CD4-positive, alpha-beta memory T cell (primary cell): Measurements from ENCODE around the gene JPH4. TPM values are rescaled to one million over a fixed set of nuclear protein-coding genes. Genes with fewer than 3 reads are reported as not detected.
A peak's percentile ranks its signal among the peaks of the same experiment; 100 is the strongest.

Experiments used
- CTCF ChIA-PET: fragments of 350-600 bp; sonication (Branson Sonifier 250); formaldehyde crosslinking; loops from one replicate; lab custom pipeline; 2021; ENCODE audit warnings: inconsistent platforms; ENCODE audit not compliant: partially characterized antibody; lab: Charles Lee
- POLR2A ChIA-PET: fragments of 350-600 bp; sonication (Branson Sonifier 250); formaldehyde crosslinking; loops from one replicate; lab custom pipeline; 2021; ENCODE audit not compliant: partially characterized antibody; lab: Charles Lee
- DNase-seq, 5 donors: peaks; one replicate each; pipeline versions ENCODE4 v3.0.0 to v3.0.0-alpha.2; 2020 to 2022; ENCODE audit warnings: mixed read lengths in 1 of 5
- H3K27ac ChIP-seq: one replicate; pipeline ENCODE4 v1.7.0; 2013; ENCODE audit warnings: low read depth, low read length
- H3K27me3 ChIP-seq: 2 replicates; pipeline ENCODE4 v1.7.0; 2013; ENCODE audit warnings: mild to moderate bottlenecking, low read length, moderate library complexity; ENCODE audit not compliant: insufficient read depth
- H3K36me3 ChIP-seq: 2 replicates; pipeline ENCODE4 v1.7.0; 2013; ENCODE audit warnings: mild to moderate bottlenecking, low read length, moderate library complexity; ENCODE audit not compliant: insufficient read depth
- H3K4me1 ChIP-seq: 2 replicates; pipeline ENCODE4 v1.7.0; 2013; ENCODE audit warnings: mild to moderate bottlenecking, low read length, moderate library complexity; ENCODE audit not compliant: insufficient read depth
- H3K4me3 ChIP-seq, 2 donors: one replicate each; pipeline ENCODE4 v1.7.0; 2013; ENCODE audit warnings: low read length in 2 of 2, mild to moderate bottlenecking in 1 of 2
- H3K9me3 ChIP-seq, 2 donors: one replicate each; pipeline ENCODE4 v1.7.0; 2013; ENCODE audit warnings: low read length in 2 of 2, control low read depth in 1 of 2; ENCODE audit not compliant: control insufficient read depth in 1 of 2
- H3K27ac Mint-ChIP-seq, 7 donors: one replicate each; pipeline ENCODE4 v1.8.0; 2020 to 2021; ENCODE audit warnings: mixed read lengths in 7 of 7, mild to moderate bottlenecking in 6 of 7, inconsistent platforms in 3 of 7, moderate library complexity in 3 of 7
- H3K27me3 Mint-ChIP-seq, 2 donors: one replicate each; pipeline ENCODE4 v1.8.0; 2020 to 2021; ENCODE audit warnings: mixed read lengths in 2 of 2
- H3K36me3 Mint-ChIP-seq, 2 donors: one replicate each; pipeline ENCODE4 v1.8.0; 2020 to 2021; ENCODE audit warnings: mixed read lengths in 2 of 2, inconsistent platforms in 1 of 2, mild to moderate bottlenecking in 1 of 2
- H3K4me1 Mint-ChIP-seq, 4 donors: one replicate each; pipeline ENCODE4 v1.8.0; 2020 to 2021; ENCODE audit warnings: mixed read lengths in 4 of 4, mild to moderate bottlenecking in 1 of 4
- H3K4me3 Mint-ChIP-seq, 8 donors: one replicate each; pipeline ENCODE4 v1.8.0; 2020 to 2021; ENCODE audit warnings: mixed read lengths in 8 of 8, mild to moderate bottlenecking in 7 of 8, moderate library complexity in 6 of 8, inconsistent platforms in 3 of 8
- H3K9me3 Mint-ChIP-seq, 8 donors: one replicate each; pipeline ENCODE4 v1.8.0; 2020 to 2021; ENCODE audit warnings: mixed read lengths in 8 of 8, mild to moderate bottlenecking in 5 of 8, inconsistent platforms in 3 of 8, moderate library complexity in 1 of 8
- intact Hi-C: fragments of 100-400 bp; cut with micrococcal nuclease; formaldehyde crosslinking; loops from one replicate; pipeline ENCODE4 v1.15.1; 2023
- polyA plus RNA-seq, 2 donors: library from polyadenylated mRNA; unstranded; fragments of 300-500 nt; fragmentation: Illumina TruSeq; gene quantifications; one replicate each; pipeline ENCODE4 v1.2.3, GENCODE V29; 2021
- total RNA-seq, 2 experiments: library from RNA; stranded (reverse); gene quantifications; one replicate each; pipeline ENCODE4 v1.2.3, GENCODE V29; 2021

The JPH4 gene
- total RNA-seq (not detected), polyA plus RNA-seq (under 1 TPM in 1 of 2 donors, not detected in 1; 0.08 TPM)

- Histone ChIP-seq H3K27me3 (peaks cover 14% of the 10 kb centered on the region), H3K36me3 (no peaks in the 10 kb centered on the region), H3K27ac (no peak within 1 kb of the TSS), H3K4me3 (no peak within 1 kb of the TSS), H3K9me3 (no peaks in the 10 kb centered on the region), H3K4me1 (peaks cover 12% of the 10 kb centered on the region)
- peaks cover 29 to 37% of the 10 kb centered on the region in 2 donors for H3K27me3 Mint-ChIP-seq
- peaks cover 10 to 29% (median 14%) of the 10 kb centered on the region in 4 donors for H3K4me1 Mint-ChIP-seq
- H3K36me3 Mint-ChIP-seq, result no peaks in the 10 kb centered on the region
- ChIA-PET POLR2A (interaction anchor here (1.4 kb wide), 1 partner anchor 10 kb away, joined by 3 read pairs; no protein-coding TSS in a partner anchor), CTCF (no interaction called here)
- intact Hi-C loops, result no loop called here
- DNase-seq, result no peak
- H3K4me3 Mint-ChIP-seq, result peak within 1 kb of the TSS in 6 of 8 donors; percentile 21 to 54 (median 45)
- H3K9me3 Mint-ChIP-seq, result no peaks in the 10 kb centered on the region
- peak within 1 kb of the TSS in 1 of 7 donors; percentile 15 for H3K27ac Mint-ChIP-seq
These were observed at the start of gene JPH4 for GRCh38 chr14:23578560-23579310. Gene JPH4, minus strand, starts transcription at chr14:23578790. Its CDS starts 1,337 bp downstream, at chr14:23577453.

DNA sequence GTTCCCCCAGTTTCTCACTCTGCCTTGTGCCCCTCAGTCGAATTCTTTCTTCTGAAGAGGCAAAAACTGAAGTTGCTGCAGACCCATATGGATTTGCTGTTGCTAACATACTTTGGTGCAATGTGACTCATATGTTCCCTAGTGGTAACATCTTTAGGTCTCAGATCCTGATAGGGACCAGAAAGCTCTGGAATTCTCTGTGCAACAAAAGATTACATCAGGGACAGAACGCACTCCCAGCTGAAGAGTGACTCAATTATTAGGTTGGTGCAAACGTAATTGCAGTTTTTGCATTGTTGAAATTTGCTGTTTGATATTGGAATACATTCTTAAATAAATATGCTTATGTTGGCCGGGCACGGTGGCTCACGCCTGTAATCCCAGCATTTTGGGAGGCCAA, 49.4 kb upstream of the JPH4 start:
- Histone ChIP-seq H3K36me3 (no peaks in the 10 kb centered on the region), H3K9me3 (no peaks in the 10 kb centered on the region), H3K27ac (no peak overlapping the region), H3K4me1 (peaks cover 5% of the 10 kb centered on the region), H3K27me3 (no peaks in the 10 kb centered on the region), H3K4me3 (no peak overlapping the region)
- intact Hi-C loops, result no loop called here
- H3K9me3 Mint-ChIP-seq, result peaks cover 0 to 18% (median 12%) of the 10 kb centered on the region in 8 donors
- ChIA-PET CTCF (interaction anchor here (1.1 to 2.2 kb wide), 2 partner anchors 17 to 39 kb away, joined by 3 to 10 read pairs; no protein-coding TSS in a partner anchor), POLR2A (no interaction called here)
- H3K36me3 Mint-ChIP-seq, result no peaks in the 10 kb centered on the region
- peaks cover 5 to 12% (median 6%) of the 10 kb centered on the region in 4 donors for H3K4me1 Mint-ChIP-seq
- DNase-seq, result no peak
- peaks cover 3 to 5% of the 10 kb centered on the region in 2 donors for H3K27me3 Mint-ChIP-seq
- no peak overlapping the region for H3K27ac Mint-ChIP-seq
- no peak overlapping the region for H3K4me3 Mint-ChIP-seq

DNA sequence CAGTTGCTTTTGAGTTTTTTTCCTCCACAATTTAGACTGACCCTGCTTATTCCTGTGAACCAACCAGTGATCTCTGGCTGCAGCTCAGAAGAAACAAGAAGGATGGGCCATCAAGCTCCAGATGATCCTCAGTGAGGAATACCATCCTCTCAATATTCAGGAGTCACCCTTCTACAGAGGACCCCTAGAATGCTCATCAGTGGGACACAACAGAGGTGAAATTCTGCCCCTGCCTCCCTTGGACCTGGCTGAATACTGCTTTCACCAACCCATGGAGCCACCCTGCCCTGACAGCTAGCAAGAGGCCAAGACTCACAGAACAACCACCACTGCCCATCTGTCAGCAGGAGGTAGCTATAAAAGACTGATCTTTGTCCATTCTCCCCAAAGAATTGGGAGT, 48.4 kb upstream of the JPH4 start:
- Histone ChIP-seq H3K27me3 (no peaks in the 10 kb centered on the region), H3K36me3 (no peaks in the 10 kb centered on the region), H3K4me1 (peaks cover under 1% of the 10 kb centered on the region), H3K9me3 (no peaks in the 10 kb centered on the region), H3K4me3 (no peak overlapping the region), H3K27ac (no peak overlapping the region)
- Mint-ChIP-seq H3K27me3 (peaks cover 6% of the 10 kb centered on the region in 2 donors), H3K27ac (no peak overlapping the region), H3K9me3 (peaks cover 0 to 18% (median 12%) of the 10 kb centered on the region in 8 donors), H3K4me3 (no peak overlapping the region), H3K4me1 (peaks cover under 1 to 7% (median 2%) of the 10 kb centered on the region in 4 donors), H3K36me3 (no peaks in the 10 kb centered on the region)
- intact Hi-C loops, result no loop called here
- no peak for DNase-seq
- ChIA-PET CTCF (interaction anchor here (0.7 to 2.2 kb wide), 4 partner anchors 8 to 38 kb away, joined by 3 to 10 read pairs (median 3); no protein-coding TSS in a partner anchor), POLR2A (no interaction called here)

DNA sequence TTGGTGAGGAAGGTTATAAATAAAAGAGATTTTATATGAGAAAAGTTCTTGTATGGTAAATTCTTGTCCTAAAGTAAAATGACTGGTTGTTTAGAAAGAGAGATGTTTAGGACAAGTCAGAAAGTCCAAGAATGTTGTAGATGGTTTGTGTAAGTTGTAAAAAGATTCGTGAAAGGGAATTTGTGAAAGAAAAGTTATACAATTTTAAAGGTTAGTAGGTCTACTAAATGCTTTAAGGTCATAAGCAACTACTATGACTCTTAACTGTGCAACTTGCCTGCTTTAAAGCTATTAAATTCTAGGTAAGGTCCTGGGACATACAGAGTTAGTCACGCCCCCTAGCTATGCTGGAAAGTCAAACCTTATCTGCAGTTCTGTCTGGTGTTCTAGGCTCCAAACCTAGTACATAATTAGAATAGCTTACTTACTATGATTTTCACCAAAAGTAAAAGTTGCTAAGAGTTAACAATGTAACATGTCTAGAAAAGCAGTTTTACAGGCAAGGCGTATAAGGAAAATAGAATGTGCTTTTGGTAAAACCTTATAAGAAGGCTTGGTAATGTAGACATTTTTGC, 46.3 kb upstream of the JPH4 start:
- no peak overlapping the region for H3K27ac Mint-ChIP-seq
- no peak overlapping the region for H3K4me3 Mint-ChIP-seq
- CTCF ChIA-PET, result interaction anchor here (1.0 to 1.6 kb wide), 3 partner anchors 8 to 36 kb away, joined by 3 to 13 read pairs (median 3); no protein-coding TSS in a partner anchor
- no peak for DNase-seq
- H3K36me3 Mint-ChIP-seq, result no peaks in the 10 kb centered on the region
- Histone ChIP-seq H3K27me3 (no peaks in the 10 kb centered on the region), H3K27ac (no peak overlapping the region), H3K4me3 (no peak overlapping the region), H3K36me3 (no peaks in the 10 kb centered on the region), H3K9me3 (no peaks in the 10 kb centered on the region), H3K4me1 (no peaks in the 10 kb centered on the region)
- intact Hi-C loops, result no loop called here
- peaks cover 8 to 9% of the 10 kb centered on the region in 2 donors for H3K27me3 Mint-ChIP-seq
- H3K9me3 Mint-ChIP-seq, result peaks cover 0 to 18% (median 12%) of the 10 kb centered on the region in 8 donors
- no peaks in the 10 kb centered on the region for H3K4me1 Mint-ChIP-seq
- POLR2A ChIA-PET, result no interaction called here

DNA sequence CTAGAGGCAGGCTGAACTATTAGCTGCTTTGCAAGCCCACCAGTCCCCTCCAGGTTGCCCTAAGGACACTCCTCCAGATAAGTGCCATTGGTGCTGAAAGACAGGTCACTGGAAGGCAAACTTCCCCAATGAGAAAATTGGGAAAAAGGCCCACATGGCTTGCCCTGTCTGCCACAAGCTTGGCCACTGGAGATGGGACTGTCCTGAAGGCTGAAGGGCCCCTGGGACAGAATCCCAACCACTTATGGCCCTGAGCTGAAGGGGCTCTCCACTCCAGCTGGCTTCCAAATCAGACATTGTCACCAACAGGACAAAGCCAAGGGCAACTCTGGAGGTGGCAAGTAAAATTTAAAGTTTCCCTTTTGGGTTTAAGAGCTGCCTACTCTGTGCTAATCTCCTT, 45.4 kb upstream of the JPH4 start:
- H3K36me3 Mint-ChIP-seq, result no peaks in the 10 kb centered on the region
- peaks cover 8 to 9% of the 10 kb centered on the region in 2 donors for H3K27me3 Mint-ChIP-seq
- H3K27ac Mint-ChIP-seq, result no peak overlapping the region
- peaks cover 0 to 18% (median 12%) of the 10 kb centered on the region in 8 donors for H3K9me3 Mint-ChIP-seq
- ChIA-PET POLR2A (no interaction called here), CTCF (interaction anchor here (1.0 to 1.6 kb wide), 2 partner anchors 9 to 13 kb away, joined by 3 to 13 read pairs; no protein-coding TSS in a partner anchor)
- intact Hi-C loops, result no loop called here
- H3K27me3 ChIP-seq, result no peaks in the 10 kb centered on the region
- H3K4me1 Mint-ChIP-seq, result no peaks in the 10 kb centered on the region
- no peaks in the 10 kb centered on the region for H3K4me1 ChIP-seq
- H3K36me3 ChIP-seq, result no peaks in the 10 kb centered on the region
- DNase-seq, result no peak
- no peak overlapping the region for H3K4me3 Mint-ChIP-seq
- H3K4me3 ChIP-seq, result no peak overlapping the region
- no peaks in the 10 kb centered on the region for H3K9me3 ChIP-seq
- no peak overlapping the region for H3K27ac ChIP-seq

- Histone ChIP-seq H3K9me3 (no peaks in the 10 kb centered on the region), H3K27ac (no peak overlapping the region), H3K4me1 (no peaks in the 10 kb centered on the region), H3K27me3 (no peaks in the 10 kb centered on the region), H3K36me3 (no peaks in the 10 kb centered on the region), H3K4me3 (no peak overlapping the region)
- POLR2A ChIA-PET, result no interaction called here
- no peak for DNase-seq
- Mint-ChIP-seq H3K9me3 (peaks cover 0 to 18% (median 12%) of the 10 kb centered on the region in 8 donors), H3K4me3 (no peak overlapping the region), H3K27ac (no peak overlapping the region), H3K27me3 (peaks cover 9 to 12% of the 10 kb centered on the region in 2 donors), H3K36me3 (no peaks in the 10 kb centered on the region), H3K4me1 (no peaks in the 10 kb centered on the region)
- intact Hi-C loops, result no loop called here
- CTCF ChIA-PET, result interaction anchor here (3.5 kb wide), 1 partner anchor 8 kb away, joined by 22 read pairs; no protein-coding TSS in a partner anchor
These were observed 44.4 kb upstream of the JPH4 start for GRCh38 chr14:23622990-23623389.
